ENCODE measurements around the gene RAB11FIP4. TPM values are rescaled to one million over a fixed set of nuclear protein-coding genes. Genes with fewer than 3 reads are reported as not detected.

Gene RAB11FIP4
- total and polyA plus RNA-seq, 2 donors (not counting 3 experiments of a cell fraction or from before 2014, with no cell fraction given): 0.08 to 0.38 TPM

- no peak for DNase-seq (ENCODE audit: low read depth, low spot score)
- ChIA-PET POLR2A (no interaction called here), CTCF (interaction anchor here (0.6 to 1.0 kb wide), 3 partner anchors 9 to 65 kb away, joined by 3 read pairs; no protein-coding TSS in a partner anchor)
- no peak overlapping the region for H3K27ac ChIP-seq (ENCODE audit: insufficient read depth, low read depth, low read length)
- H3K9me3 ChIP-seq (replicated peaks; ENCODE audit: control insufficient read depth, insufficient read depth, low read length): no peaks in the 10 kb centered on the region
- no peaks in the 10 kb centered on the region for H4K20me1 ChIP-seq (replicated peaks; ENCODE audit: control insufficient read depth, extremely low read depth, insufficient read depth, low read length)
- H3K79me2 ChIP-seq (ENCODE audit: control insufficient read depth, insufficient read depth, low read length): no peaks in the 10 kb centered on the region
- no peak overlapping the region for H3K4me3 ChIP-seq (replicated peaks in 1 of 3; ENCODE audit: insufficient read depth in 1 of 3, low read depth in 1 of 3, low read length in 3 of 3)
- no peak overlapping the region for H2AFZ ChIP-seq (ENCODE audit: low read depth, low read length)
- no peak overlapping the region for H3K4me2 ChIP-seq (ENCODE audit: insufficient read depth, low read length)
- dilution Hi-C loops (cut with MboI; ENCODE audit: extremely low pct_ligation_motif_present, low sequenced_read_pairs): no loop called here
- no peak for FAIRE-seq
- H3K4me1 ChIP-seq (ENCODE audit: control insufficient read depth, extremely low read depth, insufficient read depth, low read length): no peaks in the 10 kb centered on the region
- H3K9ac ChIP-seq (replicated peaks; ENCODE audit: extremely low read depth, insufficient read depth, low read length): no peak overlapping the region
- intact Hi-C loops (cut with micrococcal nuclease): no loop called here
- no peaks in the 10 kb centered on the region for H3K36me3 ChIP-seq (ENCODE audit: control insufficient read depth in 2 of 2, extremely low read depth in 1 of 2, insufficient read depth in 2 of 2, low read length in 2 of 2)
- no peaks in the 10 kb centered on the region for H3K9me1 ChIP-seq (replicated peaks; ENCODE audit: control insufficient read depth, extremely low read depth, insufficient read depth, low read length)
- TF ChIP-seq EZH2 (IDR thresholded peaks at IDR 0.05; ENCODE audit: borderline replicate concordance, low read depth, low read length, severe bottlenecking): no peak
- BruUV-seq (replicated peaks): no TSS peak
- peaks cover 0 to 5% of the 10 kb centered on the region in 2 experiments for H3K27me3 ChIP-seq (ENCODE audit: control insufficient read depth in 2 of 2, insufficient read depth in 2 of 2, low read length in 2 of 2)
Observed at GRCh38 chr17:31428512-31428911, 37.0 kb downstream of the RAB11FIP4 start.

- intact Hi-C loops (cut with micrococcal nuclease) (no loop called here), dilution Hi-C loops (cut with MboI; ENCODE audit: extremely low pct_ligation_motif_present, low sequenced_read_pairs) (no loop called here)
- Histone ChIP-seq H2AFZ (ENCODE audit: low read depth, low read length) (no peak overlapping the region), H3K4me1 (ENCODE audit: control insufficient read depth, extremely low read depth, insufficient read depth, low read length) (no peaks in the 10 kb centered on the region), H3K79me2 (ENCODE audit: control insufficient read depth, insufficient read depth, low read length) (no peaks in the 10 kb centered on the region), H4K20me1 (replicated peaks; ENCODE audit: control insufficient read depth, extremely low read depth, insufficient read depth, low read length) (no peaks in the 10 kb centered on the region), H3K9me3 (replicated peaks; ENCODE audit: control insufficient read depth, insufficient read depth, low read length) (no peaks in the 10 kb centered on the region), H3K9me1 (replicated peaks; ENCODE audit: control insufficient read depth, extremely low read depth, insufficient read depth, low read length) (no peaks in the 10 kb centered on the region), H3K36me3 (ENCODE audit: control insufficient read depth in 2 of 2, extremely low read depth in 1 of 2, insufficient read depth in 2 of 2, low read length in 2 of 2) (no peaks in the 10 kb centered on the region), H3K4me2 (ENCODE audit: insufficient read depth, low read length) (no peak overlapping the region), H3K27ac (ENCODE audit: insufficient read depth, low read depth, low read length) (no peak overlapping the region), H3K27me3 (ENCODE audit: control insufficient read depth in 2 of 2, insufficient read depth in 2 of 2, low read length in 2 of 2) (peaks cover 0 to 5% of the 10 kb centered on the region in 2 experiments), H3K4me3 (replicated peaks in 1 of 3; ENCODE audit: insufficient read depth in 1 of 3, low read depth in 1 of 3, low read length in 3 of 3) (no peak overlapping the region), H3K9ac (replicated peaks; ENCODE audit: extremely low read depth, insufficient read depth, low read length) (no peak overlapping the region)
- POLR2A ChIA-PET: no interaction called here
- DNase-seq (ENCODE audit: low read depth, low spot score): no peak
- CTCF ChIA-PET: interaction anchor here (1.5 kb wide), 1 partner anchor 42 kb away, joined by 3 read pairs; no protein-coding TSS in a partner anchor
- no peak for FAIRE-seq
- no peak for TF ChIP-seq JUN (IDR thresholded peaks at IDR 0.05; ENCODE audit: borderline replicate concordance, insufficient read depth, insufficient read length, low read depth)
- no peak for TF ChIP-seq FOS (IDR thresholded peaks at IDR 0.05; ENCODE audit: borderline replicate concordance, insufficient read depth, low read length)
- no peak for TF ChIP-seq POLR2AphosphoS5 (IDR thresholded peaks at IDR 0.05; ENCODE audit: insufficient read depth, low read depth, low read length)
- TF ChIP-seq EZH2 (IDR thresholded peaks at IDR 0.05; ENCODE audit: borderline replicate concordance, low read depth, low read length, severe bottlenecking): no peak
- no peak for TF ChIP-seq CTCF (IDR thresholded peaks at IDR 0.05; ENCODE audit: extremely low read depth in 1 of 2, insufficient read depth in 1 of 2, low read depth in 1 of 2, low read length in 2 of 2)
- no peak for TF ChIP-seq MYC (IDR thresholded peaks at IDR 0.05; ENCODE audit: low read depth, low read length)
- TF ChIP-seq MAX (IDR thresholded peaks at IDR 0.05; ENCODE audit: insufficient read depth, insufficient read length): no peak
- no peak for TF ChIP-seq GATA2 (IDR thresholded peaks at IDR 0.05; ENCODE audit: insufficient read depth, insufficient read length, low read depth, low read length)
- TF ChIP-seq POLR2A (IDR thresholded peaks at IDR 0.05; ENCODE audit: low read depth, low read length): no peak
- BruUV-seq (replicated peaks): no TSS peak
Observed at GRCh38 chr17:31431098-31431851, 39.8 kb downstream of the RAB11FIP4 start.
